GM21786 (cell line): ENCODE measurements around the gene SCUBE3.

Experiments used
- ATAC-seq: cut with Tn5 transposase; IDR thresholded peaks from one replicate; pipeline ENCODE4 v1.9.1; 2021; ENCODE audit not compliant: unreplicated experiment

Gene SCUBE3

DNA sequence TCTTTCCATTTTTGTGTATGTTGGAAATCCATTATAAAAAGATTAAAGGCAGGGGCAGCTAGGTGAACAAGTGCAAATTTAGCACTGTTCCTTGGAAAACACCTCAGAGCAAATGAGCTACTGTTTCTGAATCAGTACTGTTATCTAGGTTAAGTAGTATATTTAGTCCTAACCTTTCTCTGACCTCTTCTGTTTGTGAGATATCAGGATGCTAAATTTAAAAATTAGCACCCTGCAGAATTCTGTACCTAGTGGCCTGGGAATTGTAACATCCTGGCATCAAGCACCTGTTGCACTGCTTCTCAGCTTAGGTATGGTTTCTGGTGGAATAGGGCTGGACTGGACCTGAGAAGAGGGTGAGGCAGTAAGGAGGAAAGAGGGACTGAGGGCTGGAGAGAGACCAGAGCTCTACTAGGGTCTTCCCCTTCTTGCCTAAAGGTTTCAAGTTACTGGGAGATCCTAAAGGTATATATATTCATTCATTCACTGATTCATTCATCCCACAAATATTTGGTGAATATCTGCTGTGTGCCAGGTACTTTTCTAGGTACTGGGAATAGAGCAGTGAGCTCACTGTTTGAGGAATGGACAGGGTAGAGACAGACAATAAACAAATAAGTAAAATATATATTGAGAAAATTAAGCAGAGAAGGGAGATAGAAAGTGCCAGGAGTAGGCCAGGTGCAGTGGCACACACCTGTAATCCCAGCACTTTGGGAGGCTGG, 51.0 kb downstream of the SCUBE3 start:
- ATAC-seq: no peak

DNA sequence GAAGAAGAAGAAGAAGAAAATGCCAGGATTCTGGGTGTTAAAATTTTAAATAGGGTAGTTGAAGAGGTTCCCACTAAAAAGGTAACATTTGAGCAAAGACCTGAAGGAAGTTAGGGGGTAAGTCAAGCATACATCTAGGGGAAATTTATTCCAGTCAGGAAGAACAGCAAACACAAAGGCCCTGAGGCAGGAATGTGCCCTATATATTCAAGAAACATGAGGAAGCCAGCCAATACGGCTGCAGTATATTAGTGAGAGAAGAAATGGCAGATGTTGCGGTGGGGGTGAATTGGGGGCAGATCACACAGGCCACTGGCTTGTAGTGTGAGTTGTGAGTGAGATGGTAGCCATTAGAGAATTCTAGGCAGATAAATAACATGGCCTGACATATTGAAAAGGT, 51.8 kb downstream of the SCUBE3 start:
- ATAC-seq: no peak

DNA sequence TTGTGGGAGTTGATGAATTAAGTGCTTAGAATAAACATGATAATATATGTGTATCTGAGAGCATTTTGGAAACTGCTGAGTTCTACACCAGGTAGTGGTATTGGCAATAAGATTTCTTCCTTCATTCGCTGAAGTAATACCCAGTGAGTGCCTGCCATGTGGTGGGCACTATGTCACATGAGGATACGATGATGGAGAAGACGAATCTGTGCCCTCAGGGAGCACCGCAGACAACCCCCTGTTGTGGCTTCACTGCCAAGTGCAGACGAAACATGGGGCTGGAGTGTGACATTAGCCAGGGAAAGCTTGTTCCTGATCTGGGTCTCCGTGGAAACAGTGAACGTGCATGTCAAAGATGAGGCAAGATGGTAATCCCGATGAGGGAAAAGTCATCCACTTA, 53.7 kb downstream of the SCUBE3 start:
- ATAC-seq: no peak

DNA sequence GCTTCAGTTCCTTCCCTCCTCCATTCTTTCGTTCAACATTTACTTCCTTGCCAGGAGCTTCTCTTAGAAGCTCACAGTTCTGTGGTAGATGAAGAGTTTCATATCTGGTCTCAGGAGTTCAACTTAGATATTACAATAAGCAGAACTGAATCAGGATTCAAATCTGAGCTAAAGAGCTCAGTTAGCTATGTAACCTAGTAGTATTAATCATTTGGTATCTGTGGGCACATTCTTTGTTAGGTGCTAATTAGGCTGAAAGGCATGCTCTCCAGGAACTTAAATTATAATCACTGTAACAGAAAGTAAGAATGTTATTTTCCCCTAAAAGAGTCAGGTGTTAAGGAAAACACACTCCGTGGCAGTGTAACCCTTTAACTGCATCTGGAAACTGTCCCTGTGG, 54.1 kb downstream of the SCUBE3 start:
- ATAC-seq: no peak

DNA sequence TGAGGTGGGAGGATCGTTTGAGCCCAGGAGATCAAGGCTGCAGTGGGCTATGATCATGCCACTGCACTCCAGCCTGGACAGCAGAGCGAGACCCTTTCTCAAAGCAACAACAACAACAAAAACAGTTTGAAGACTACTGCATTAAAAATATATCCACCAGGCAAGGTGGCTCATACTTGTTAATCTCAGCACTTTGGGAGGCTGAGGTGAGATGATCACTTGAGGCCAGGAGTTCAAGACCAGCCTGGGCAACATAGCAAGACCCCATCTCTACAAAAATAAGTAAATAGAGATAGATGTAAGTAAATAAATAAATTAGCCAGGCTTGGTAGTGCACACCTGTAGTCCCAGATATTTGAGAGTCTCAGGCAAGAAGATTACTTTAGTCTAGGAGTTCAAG, 58.2 kb downstream of the SCUBE3 start:
- no peak for ATAC-seq

DNA sequence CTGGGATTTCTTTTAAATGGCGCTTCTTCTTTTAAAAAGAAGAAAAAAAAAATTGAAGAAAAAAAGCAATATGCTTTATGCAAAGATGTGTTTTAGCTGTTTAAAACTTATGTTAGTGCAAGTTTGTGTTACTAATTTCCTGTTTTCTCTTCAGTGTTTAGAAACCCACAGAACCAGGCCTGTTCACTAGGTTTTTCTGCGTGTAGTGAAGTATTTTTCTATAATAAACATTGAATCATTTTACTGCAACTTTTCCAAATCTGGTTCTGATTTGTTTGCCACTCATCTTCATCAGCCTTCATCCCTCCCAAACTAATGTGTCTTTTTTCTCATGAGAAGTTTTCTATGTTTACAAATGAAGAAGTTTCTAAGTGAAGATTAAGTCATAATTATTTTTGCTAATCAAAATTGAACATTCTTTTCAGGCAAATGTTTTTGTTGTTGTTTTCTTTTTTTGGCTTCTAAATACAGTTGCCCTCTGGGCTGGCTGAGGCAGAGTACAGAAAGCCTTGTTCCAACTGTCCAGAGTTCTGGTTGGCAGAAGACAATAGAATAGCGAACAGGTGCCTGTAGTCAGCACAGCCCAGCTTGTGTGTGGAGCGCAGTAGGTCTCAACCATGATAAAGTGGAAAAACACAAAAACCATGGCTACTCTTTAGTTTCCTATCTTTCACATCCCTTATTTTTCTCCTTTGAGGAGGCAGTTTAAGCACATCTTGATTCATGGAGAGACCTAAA, 60.2 kb downstream of the SCUBE3 start:
- no peak for ATAC-seq

DNA sequence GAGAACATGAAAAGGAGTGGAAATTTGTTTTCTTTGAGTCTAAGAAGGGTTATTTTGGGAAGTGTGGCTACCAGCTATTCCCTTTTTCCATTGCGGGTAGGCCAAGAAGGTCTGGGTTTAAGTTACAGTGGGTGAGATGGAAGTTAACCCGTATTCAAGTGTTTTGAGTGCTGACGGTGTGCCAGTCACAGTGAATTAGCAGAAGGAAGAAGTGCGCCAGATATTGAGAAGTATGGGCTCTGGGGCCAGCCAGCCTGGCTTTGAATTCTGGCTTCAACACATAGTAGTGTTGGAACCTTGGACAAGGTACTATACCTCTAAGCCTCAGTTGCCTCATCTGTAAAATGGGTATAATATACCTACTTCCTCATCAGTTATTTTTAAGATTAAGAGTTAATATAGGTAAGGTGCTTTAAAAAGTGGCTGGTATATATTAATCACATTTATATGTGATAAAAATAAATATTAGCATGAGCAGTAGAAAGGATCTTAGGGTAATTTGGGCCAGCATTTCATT, 62.0 kb downstream of the SCUBE3 start:
- no peak for ATAC-seq

DNA sequence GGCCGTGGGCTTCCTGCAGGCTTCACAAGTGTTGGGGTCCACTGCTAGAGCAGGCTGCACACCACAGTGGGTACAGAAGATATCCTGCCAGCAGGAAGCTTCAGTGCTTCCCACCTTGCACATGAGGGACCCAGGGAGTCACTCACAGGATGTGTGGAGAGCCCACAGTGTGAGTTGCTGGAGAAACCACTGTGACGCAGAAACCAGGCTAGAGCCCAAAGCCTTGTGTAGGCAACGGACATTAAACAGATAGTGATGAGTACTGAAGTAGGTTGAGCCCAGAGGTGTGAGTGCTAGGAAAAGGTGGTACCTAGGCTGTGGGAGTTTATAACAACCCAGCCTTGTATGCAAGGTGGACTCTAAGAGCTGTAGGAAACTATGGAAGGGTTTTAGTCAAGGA, 65.0 kb downstream of the SCUBE3 start:
- ATAC-seq: no peak

DNA sequence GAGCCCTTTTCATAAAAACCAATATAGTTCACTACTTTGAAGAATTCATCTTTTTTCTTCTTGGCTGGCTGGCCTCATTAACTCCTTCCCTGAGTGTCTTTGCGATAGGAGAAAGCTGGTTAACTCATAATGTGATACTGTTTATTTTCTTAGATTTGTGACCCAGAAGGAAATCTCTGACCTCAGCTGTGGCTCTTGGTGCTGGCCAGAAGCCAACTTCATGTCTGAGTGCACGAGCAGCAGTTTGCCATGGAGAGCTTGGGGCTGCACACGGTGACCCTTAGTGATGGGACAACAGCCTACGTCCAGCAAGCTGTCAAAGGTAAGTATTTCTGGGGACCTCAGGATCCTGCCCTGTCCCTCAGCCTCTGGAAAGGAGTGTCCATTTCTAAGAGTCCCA, 67.1 kb downstream of the SCUBE3 start:
- ATAC-seq: no peak

DNA sequence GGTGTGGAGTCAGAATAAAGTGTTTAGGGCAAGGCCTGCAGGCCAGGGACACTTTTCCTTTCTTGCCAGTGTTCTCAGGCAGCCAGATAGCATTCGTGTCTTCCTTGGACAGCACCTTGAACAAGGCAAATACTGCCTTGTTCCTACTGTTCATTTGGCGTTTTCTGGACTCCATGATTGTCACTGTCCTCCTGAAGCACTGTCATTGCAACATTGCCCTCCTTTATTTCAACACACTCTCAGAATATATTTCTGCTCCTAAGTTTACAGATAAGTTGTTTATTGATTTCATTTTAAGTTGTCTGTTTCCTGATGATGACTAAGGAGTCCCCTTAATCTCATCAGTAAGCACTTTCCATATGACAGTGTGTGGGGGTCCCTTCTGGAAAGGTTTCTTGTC, 68.7 kb downstream of the SCUBE3 start:
- ATAC-seq: no peak

DNA sequence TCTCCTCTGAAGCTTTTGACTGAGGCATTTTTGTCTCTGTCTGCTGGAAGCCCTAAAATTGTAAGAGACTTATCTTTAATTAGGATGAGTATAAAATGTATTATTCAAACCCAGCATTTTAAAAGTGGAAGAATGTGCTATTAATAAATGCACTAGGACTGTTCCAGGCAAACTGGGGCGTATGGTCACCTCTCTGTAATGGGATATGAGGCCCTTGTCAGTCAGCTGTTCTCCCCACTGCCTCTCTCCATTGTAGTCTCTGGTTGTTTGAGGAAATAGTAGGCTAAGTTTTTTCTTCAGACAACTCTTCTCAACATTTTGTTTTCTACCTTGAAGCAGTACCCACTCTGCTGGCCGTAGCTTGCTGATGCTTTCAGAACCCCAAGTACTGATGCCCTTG, 69.6 kb downstream of the SCUBE3 start:
- no peak for ATAC-seq

DNA sequence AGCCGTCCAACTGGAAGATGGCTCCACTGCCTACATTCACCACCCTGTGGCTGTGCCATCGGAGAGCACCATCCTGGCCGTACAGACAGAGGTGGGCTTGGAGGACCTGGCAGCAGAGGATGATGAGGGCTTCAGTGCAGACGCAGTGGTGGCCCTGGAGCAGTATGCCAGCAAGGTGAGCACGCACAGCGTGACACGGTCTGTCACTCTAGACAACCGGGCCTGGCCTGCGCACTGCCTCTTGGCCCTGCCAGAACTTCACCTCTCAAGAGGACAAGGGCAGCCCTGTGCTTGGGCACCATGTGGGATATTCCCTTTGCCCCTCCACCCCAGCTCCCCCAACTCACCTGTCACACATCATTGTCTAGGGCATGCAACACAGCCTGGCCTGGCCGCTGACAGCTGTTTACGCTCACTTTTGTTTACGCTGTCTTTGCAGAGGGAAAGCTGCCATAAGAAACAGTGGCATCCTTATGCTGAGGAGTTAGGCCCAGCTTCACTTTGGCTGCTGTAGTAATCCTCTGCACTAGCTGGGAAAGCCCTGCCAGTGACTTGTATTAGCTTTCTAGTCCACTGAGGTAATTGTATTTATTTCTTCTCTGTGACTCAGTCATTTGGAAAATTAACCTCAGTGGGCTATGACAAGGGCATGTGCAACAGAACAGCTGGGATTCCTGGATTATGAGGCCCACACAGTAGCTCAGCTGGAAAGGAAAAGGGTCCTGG, 74.1 kb downstream of the SCUBE3 start:
- ATAC-seq: no peak

DNA sequence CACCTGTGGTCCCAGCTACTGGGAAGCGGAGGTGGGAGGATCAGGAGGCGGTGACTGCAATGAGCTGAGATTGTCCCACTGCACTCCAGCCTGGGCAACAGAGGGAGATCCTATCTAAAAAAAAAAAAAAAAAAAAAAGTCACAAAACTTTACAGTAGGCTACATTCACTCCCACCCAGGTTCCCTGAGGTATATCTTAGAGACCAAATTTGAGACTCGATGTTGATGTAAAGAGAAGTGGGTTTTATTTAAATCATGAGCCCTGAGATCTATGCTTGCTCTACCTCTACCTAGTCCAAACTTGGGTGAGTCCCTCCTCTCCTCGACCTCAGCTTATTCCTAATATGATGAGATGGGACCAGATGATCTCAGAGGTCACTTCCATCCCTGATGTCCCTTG, 75.1 kb downstream of the SCUBE3 start:
- ATAC-seq: no peak

DNA sequence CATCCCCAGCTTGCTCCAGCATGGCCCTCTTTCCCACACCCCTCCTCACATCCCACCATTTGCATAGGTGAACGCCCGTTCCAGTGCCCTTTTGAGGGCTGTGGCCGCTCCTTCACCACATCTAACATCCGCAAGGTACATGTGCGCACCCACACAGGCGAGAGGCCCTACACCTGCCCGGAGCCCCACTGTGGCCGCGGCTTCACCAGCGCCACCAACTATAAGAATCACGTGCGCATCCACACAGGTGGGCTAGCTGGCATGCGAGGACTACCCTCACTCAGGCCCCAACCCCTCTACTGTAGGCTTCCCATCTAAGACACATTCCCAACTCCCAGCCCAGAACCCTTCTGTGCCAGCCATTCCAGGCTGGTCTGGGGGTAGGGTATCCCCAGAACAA, 77.7 kb downstream of the SCUBE3 start:
- ATAC-seq: no peak

DNA sequence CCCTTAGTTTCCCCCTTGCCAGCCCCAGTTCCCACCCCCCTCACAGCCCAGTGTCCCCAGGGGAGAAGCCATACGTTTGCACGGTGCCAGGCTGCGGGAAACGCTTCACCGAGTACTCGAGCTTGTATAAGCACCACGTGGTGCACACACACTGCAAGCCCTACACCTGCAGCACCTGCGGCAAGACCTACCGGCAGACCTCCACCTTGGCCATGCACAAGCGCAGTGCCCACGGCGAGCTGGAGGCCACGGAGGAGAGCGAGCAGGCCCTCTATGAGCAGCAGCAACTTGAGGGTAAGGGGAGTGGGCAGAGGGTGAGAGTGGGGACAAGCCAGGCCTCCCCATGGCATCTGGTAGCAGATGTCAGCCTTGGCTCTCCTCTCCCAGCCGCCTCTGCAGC, 78.7 kb downstream of the SCUBE3 start:
- no peak for ATAC-seq

DNA sequence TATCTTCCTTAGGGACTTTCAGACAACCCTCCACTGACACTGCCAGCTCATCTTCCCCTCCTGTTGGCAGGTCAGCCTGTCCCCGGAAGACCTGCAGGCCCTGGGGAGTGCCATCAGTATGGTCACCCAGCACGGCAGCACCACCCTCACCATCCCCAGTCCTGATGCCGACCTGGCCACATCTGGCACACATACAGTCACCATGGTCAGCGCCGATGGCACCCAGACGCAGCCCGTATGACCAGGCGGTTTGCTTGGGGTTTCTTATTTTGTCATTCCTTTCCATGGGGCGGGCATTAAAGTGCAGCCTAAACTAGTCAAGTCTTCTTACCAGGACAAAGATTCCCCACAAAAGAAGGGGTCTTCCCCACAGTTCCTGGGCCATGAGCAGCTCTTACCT, 79.9 kb downstream of the SCUBE3 start:
- no peak for ATAC-seq

DNA sequence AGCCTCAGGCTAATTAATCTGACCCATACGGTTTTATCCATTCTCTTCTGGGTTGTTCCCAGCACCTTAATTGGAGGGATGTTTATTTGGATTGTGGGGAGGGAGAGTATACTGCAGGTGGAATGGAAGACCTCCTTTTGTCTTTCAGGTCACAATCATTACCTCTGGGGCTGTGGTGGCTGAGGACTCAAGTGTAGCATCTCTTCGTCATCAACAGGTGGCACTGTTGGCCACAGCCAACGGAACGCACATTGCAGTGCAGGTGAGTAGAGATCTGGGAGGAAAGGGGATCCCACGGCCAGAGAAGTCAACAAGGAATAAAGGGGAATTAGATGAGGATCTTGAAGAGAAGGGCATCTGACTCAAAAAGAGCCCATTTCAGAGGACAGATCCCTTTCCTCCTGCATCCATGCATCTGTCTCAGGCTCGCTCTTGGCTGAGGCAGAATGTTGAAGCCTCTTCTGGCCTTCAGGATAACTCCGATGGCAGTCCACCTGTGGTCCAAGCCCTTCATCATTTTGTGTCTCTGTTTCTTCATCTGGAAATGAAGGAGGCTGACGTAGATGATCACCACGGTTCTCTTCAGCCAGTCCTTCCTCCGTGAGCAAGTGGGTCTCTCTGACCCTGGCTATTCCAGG, 80.7 kb downstream of the SCUBE3 start:
- ATAC-seq: no peak

DNA sequence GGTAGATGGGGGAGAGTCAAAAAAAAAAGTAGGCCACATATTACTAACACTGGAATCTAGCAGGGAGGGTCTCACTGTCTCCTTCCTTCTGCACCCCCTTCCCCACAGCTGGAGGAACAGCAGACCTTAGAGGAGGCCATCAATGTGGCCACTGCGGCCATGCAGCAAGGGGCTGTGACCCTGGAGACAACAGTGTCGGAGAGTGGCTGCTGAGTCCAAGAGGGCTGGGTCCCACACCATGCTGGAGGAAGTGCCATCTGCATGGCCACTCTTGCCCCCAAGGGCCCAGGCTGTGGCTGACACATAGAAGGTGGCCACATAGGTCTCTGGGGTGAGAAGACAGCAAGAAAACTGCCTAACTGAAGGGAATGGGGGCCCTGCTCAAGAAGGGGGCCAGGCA, 81.3 kb downstream of the SCUBE3 start:
- no peak for ATAC-seq

DNA sequence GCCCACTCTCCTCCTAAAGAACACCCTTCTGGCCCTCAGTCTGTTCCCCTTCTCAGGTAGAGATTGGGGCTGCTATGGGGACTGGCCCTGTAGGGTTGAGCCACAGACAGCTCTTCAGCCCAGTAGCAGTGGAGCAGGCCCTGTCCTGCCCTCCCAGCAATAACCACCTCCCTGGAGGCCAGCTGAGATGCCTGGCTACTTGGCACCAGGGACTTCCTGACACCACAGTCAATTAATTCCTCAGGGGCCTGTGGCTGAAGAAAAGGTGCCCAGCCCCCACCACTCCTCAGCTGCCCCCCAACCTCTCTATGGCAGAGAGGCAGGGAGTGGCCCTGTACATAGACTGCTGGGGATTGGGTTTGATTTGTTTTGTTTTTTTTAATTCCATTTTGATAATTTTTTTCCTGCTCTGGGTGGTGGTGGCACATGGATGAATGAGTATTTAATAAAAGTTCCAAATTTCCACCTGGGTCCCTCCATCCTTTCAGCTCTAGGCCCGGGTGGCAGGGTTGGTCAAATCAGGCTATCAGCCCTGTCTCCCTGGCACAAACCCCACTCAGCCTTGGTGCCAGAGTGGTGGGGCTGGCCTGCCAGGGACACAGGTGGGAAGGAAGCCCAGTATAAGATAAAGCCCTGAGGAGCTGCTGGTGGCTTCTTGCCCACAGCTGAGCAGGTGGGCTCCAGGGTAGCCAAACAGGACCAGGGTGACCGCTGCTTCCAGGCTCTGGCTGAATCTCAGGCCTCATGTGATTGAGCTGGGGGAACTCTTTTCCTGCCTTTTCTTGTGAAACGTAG, 82.0 kb downstream of the SCUBE3 start:
- no peak for ATAC-seq

DNA sequence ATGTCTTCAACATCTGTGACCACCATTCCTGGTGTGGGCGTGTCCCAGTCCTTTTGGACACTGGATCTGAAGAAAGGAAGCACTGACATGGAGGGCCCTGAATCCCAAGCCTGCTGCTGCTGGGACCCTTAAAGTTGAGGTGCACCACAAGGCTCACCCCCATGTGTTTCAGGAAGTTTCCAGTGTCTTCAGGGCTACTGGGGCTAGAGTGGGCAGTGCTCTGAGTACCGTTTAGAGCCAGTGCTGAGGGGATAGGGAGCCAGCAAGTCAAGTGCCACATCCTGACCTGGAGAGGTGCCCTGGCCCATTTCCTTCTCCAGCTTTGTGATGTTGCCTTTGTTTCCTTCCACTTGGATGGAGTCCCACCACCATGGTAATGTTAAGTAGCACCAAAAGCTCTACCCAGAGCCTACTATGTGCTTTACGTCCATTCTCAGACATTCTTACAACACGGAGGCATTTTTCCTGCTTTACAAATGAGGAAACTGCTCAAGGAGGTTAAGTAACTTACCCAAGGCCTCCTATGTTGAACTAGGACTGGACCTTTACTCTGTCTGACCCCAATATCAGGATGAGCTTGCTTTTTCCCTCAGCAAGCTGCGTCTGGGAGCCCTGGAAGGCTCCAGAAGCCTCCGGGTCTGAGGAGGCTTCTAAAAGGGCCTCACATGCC, 83.3 kb downstream of the SCUBE3 start:
- ATAC-seq: no peak
